ENCODE results near the gene UBA5.
A peak's percentile ranks its signal among the peaks of the same experiment; 100 is the strongest.
"Not testable (repeated sequence)": the region's sequence is repeated elsewhere in the genome, so short reads cannot be mapped to it uniquely, and the experiment has no call there.

Gene UBA5

GRCh38 chr3:132660052-132660810 lies at the start of gene UBA5:
Gene UBA5 (plus strand): TSS chr3:132660329. CDS start chr3:132660538, 209 bp downstream.
- peak; percentile 83 for DNase-seq
- in situ Hi-C loops (cut with MboI; ENCODE audit: low pct_unique_long_range_greater_than_20kb, low sequenced_read_pairs), result no loop called here

DNA sequence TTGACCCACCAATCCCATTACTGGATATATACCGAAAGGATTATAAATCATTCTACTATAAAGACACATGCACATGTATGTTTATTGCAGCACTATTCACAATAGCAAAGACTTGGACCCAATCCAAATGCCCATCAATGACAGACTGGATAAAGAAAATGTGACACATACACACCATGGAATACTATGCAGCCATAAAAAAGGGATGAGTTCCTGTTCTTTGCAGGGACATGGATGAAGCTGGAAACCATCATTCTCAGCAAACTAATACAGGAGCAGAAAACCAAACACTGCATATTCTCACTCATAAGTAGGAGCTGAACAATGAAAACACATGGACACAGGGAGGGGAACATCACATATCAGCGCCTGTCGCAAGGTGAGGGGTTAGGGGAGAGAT lies 44.8 kb upstream of the UBA5 start:
- DNase-seq; in situ Hi-C loops (cut with MboI; ENCODE audit: low pct_unique_long_range_greater_than_20kb, low sequenced_read_pairs): not testable (repeated sequence)

DNA sequence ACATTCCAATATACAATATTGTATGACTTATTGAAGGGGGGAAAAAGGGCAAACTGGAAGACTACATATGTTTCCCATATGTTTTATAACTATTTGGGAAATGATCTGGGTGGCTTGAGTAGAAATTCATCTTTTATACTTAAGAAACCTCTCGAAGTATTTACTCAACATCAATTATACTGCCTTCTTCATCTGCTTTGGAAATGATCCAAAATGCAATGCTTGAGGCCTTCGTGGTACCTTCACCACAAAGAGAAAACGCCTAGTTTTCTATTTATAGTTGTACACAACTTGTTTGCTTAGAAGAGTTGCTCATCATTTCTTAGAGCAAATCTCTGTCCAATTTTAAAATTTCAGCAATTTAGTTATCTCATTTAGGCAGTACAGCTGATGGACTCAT lies 44.2 kb upstream of the UBA5 start:
- in situ Hi-C loops (cut with MboI; ENCODE audit: low pct_unique_long_range_greater_than_20kb, low sequenced_read_pairs), result no loop called here
- no peak for DNase-seq

- DNase-seq, result no peak
- in situ Hi-C loops (cut with MboI; ENCODE audit: low pct_unique_long_range_greater_than_20kb, low sequenced_read_pairs), result no loop called here
Measured at GRCh38 chr3:132616780-132617179, 43.3 kb upstream of the UBA5 start.

DNA sequence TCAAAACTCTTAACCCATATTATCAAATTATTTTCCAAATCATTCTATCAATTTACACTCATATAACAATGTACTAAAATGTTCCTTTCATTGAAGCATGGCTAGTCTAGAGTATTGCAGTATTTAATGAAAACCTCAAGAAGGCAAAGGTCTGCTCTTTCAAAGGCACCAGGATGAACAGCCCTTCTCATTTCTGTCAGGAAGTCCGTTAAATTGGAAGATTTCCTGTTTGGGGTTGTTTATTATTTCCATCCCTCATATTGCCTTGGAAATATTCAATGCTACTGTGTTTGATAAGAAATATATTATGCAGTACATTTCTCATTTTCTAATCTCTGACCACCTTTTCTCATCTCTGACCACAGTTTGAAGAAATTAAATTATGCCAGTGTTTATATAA lies 38.0 kb upstream of the UBA5 start:
- no peak for DNase-seq
- in situ Hi-C loops (cut with MboI; ENCODE audit: low pct_unique_long_range_greater_than_20kb, low sequenced_read_pairs), result no loop called here

DNA sequence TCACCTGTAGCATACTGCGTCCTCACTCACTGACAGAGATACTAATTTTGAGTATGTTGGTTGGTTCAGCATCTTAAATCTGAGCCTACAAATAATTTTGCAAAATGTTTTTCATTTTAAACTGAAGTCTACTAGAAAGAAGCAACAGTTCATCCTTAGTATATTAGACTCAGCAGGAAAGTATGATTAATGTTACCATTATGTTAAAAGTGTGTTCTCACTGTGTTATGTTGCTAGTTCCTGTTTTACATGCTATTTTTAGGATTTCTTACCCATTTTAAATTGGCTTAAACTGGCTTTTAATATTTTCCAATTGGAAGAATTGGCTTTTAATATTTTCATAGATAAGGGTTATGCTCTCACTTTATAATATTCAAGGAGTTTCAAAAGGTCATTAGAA lies 37.4 kb upstream of the UBA5 start:
- DNase-seq, result no peak
- in situ Hi-C loops (cut with MboI; ENCODE audit: low pct_unique_long_range_greater_than_20kb, low sequenced_read_pairs), result no loop called here

DNA sequence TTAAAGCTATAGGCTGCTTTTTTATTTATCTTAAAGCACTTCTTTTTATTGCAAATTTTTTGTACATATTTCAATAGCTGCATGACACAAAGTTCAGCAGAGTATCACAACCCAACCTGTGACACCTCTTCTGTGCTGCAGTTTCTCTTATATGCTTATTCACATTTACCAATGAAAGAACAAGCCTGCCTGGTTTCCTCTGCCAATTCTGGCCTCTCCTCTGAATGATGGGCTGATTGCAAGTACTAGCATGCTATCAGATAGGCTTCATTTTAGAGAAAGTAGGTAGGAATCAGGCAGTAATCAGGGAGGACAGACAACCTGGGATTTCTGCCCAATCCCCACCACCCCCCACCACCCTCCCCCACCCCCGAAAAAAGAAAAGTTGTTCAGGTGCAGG lies 36.5 kb upstream of the UBA5 start:
- in situ Hi-C loops (cut with MboI; ENCODE audit: low pct_unique_long_range_greater_than_20kb, low sequenced_read_pairs), result no loop called here
- no peak for DNase-seq

GRCh38 chr3:132624790-132625189 lies 35.3 kb upstream of the UBA5 start:
- in situ Hi-C loops (cut with MboI; ENCODE audit: low pct_unique_long_range_greater_than_20kb, low sequenced_read_pairs), result loop anchor here (25.0 kb wide), 1 partner anchor 87 kb away; no protein-coding TSS in a partner anchor
- DNase-seq, result no peak

GRCh38 chr3:132625613-132626012 lies 34.5 kb upstream of the UBA5 start:
- in situ Hi-C loops (cut with MboI; ENCODE audit: low pct_unique_long_range_greater_than_20kb, low sequenced_read_pairs), result loop anchor here (25.0 kb wide), 1 partner anchor 88 kb away; no protein-coding TSS in a partner anchor
- DNase-seq, result no peak

DNA sequence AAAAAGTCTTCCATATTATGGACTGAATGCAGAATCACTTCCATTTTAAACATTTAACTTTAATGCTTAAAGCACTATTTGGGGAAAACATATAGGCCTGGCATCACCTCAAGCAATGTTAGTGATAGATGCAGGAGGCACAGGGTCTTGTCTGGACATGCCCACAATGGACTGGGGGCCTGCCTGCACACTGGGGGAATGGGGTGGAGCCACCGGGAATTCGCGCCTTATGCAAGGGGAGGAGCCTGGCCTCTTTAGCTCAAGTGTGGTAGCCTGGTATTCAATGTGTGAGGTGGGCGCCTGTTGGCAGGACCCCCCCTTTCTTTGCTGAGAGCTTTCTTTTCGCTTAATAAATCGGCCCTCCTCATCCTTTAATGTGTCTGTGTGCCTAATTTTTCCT lies 33.2 kb upstream of the UBA5 start:
- peak; percentile 46 for DNase-seq
- in situ Hi-C loops (cut with MboI; ENCODE audit: low pct_unique_long_range_greater_than_20kb, low sequenced_read_pairs), result loop anchor here (25.0 kb wide), 1 partner anchor 90 kb away; no protein-coding TSS in a partner anchor

- DNase-seq, result no peak
- in situ Hi-C loops (cut with MboI; ENCODE audit: low pct_unique_long_range_greater_than_20kb, low sequenced_read_pairs), result loop anchor here (25.0 kb wide), 1 partner anchor 91 kb away; no protein-coding TSS in a partner anchor
Measured at GRCh38 chr3:132628157-132628556, 32.0 kb upstream of the UBA5 start.

DNA sequence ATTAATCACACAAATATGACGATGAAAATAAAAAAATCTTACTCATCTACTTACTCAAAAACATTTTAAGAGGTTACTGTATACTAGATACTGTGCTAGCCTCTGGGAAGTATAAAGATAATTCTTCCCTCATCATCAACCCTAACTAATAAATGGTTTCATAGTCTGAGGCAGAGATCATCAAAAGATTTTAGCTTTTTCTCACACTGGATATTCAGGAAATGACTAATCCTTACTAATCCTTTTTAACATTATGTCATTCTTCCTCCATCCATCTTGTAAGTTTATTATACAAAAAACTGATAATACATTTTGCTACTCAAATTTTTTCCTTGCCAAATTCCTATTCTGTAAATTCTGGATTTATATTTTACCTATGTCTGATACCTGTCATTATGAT lies 30.2 kb upstream of the UBA5 start:
- in situ Hi-C loops (cut with MboI; ENCODE audit: low pct_unique_long_range_greater_than_20kb, low sequenced_read_pairs), result loop anchor here (25.0 kb wide), 1 partner anchor 93 kb away; no protein-coding TSS in a partner anchor
- DNase-seq, result no peak

DNA sequence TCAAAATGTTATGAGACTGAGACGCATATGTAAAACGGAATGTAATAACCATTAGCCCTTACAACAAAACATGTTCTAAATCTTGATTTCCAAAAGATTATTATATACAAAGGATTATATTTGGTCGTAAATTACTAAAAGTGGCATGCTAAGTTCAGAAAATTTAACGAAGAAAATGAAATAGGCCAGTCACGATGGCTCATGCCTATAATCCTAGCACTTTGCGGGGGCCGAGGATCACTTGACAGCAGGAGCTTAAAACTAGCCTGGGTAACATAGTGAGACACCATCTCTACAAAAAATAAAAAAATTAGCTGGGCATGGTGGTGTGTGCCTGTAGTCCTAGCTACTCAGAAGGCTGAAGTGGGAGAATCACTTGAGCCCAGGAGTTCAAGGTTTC lies 29.5 kb upstream of the UBA5 start:
- DNase-seq, result no peak
- in situ Hi-C loops (cut with MboI; ENCODE audit: low pct_unique_long_range_greater_than_20kb, low sequenced_read_pairs), result loop anchor here (25.0 kb wide), 1 partner anchor 93 kb away; no protein-coding TSS in a partner anchor

DNA sequence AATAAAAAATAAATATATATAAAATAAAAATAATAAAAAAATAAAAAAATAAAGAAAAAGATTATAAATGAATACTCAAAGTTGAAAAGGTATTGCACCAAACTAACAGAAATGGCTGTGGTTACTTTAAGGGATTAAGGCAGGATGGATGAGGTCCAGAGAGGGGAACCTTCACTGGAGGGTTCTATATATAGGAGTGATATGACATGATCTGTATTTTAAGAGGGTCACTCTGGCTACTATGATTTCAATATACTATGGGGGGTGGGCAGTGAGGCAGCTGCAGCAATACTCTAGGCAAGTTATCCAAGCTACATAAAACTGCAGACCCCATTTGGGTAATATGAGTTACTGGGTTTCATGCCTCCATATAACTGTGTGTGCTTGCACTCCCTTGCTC lies 25.1 kb upstream of the UBA5 start:
- no peak for DNase-seq
- in situ Hi-C loops (cut with MboI; ENCODE audit: low pct_unique_long_range_greater_than_20kb, low sequenced_read_pairs), result loop anchor here (25.0 kb wide), 1 partner anchor 98 kb away; no protein-coding TSS in a partner anchor

DNA sequence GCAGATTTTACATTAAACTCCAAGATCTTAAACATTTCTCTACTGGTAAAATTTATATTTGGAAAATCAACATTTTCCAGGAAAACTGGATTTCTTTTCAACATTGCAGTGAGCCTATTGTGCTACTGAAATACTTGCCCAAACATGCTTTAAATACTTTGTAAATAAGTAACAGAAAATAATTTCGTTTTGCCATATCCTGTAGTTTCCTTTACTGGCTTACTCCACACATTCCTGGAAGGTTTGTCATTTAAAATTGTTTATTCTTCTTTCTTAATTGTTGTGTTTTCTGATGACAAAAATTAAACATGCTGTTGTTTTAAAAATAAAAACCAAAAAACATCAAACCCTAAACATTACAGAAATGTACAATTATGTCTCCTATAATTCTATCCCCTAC lies 22.5 kb upstream of the UBA5 start:
- in situ Hi-C loops (cut with MboI; ENCODE audit: low pct_unique_long_range_greater_than_20kb, low sequenced_read_pairs), result loop anchor here (25.0 kb wide), 1 partner anchor 100 kb away; no protein-coding TSS in a partner anchor
- DNase-seq, result no peak

- DNase-seq, result no peak
- in situ Hi-C loops (cut with MboI; ENCODE audit: low pct_unique_long_range_greater_than_20kb, low sequenced_read_pairs), result loop anchor here (25.0 kb wide), 1 partner anchor 101 kb away; no protein-coding TSS in a partner anchor
Measured at GRCh38 chr3:132638706-132639105, 21.4 kb upstream of the UBA5 start.

DNA sequence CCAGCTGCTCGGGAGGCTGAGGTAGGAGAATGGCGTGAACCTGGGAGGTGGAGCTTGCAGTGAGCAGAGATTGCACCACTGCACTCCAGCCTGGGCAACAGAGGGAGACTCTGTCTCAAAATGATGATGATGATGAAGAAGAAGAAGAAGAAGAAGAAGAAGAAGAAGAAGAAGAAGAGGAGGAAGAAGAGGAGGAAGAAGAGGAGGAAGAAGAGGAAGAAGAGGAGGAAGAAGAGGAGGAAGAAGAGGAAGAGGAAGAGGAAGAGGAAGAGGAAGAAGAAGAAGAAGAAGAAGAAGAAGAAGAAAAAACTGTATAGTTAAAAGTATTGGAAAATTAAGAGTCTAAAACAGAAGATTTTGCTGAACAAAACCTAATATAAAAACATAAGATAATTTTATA lies 18.7 kb upstream of the UBA5 start:
- in situ Hi-C loops (cut with MboI; ENCODE audit: low pct_unique_long_range_greater_than_20kb, low sequenced_read_pairs), result loop anchor here (25.0 kb wide), 1 partner anchor 104 kb away; no protein-coding TSS in a partner anchor
- not testable (repeated sequence) for DNase-seq

DNA sequence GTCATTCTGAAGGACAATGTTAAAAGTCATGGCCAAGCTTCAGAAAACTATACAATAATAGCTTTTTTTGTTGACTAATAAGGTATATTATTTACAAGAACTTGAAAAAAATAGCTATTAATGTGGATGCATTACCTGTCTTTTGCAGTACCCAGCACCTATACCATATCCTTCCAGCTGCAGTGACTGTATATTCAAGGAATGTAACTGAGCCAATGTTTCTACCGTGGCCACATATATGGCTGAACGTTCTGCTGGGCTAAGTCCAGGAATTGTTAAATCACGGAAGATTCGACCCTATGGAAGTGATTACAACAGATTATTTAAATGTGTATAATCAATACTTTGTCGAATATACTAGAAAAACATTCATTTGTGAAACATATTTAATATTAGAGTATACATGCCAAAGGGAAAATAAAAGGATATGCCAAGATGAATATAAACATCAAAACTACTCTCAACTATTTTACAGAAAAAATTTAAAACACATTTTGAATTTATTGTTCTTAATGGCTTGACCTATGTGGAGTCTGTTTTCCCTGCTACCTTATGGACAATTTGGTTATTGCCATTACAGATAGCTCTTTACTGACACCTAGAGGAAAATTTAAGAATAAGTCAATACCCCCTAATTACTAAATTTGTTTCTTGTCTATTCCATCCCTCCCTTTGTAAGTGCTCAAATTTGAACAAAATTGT lies 18.1 kb upstream of the UBA5 start:
- in situ Hi-C loops (cut with MboI; ENCODE audit: low pct_unique_long_range_greater_than_20kb, low sequenced_read_pairs), result loop anchor here (25.0 kb wide), 1 partner anchor 105 kb away; no protein-coding TSS in a partner anchor
- DNase-seq, result peak; percentile 80

GRCh38 chr3:132642539-132642847 lies 17.6 kb upstream of the UBA5 start:
- DNase-seq, result no peak
- in situ Hi-C loops (cut with MboI; ENCODE audit: low pct_unique_long_range_greater_than_20kb, low sequenced_read_pairs), result loop anchor here (25.0 kb wide), 1 partner anchor 105 kb away; no protein-coding TSS in a partner anchor

- in situ Hi-C loops (cut with MboI; ENCODE audit: low pct_unique_long_range_greater_than_20kb, low sequenced_read_pairs), result loop anchor here (25.0 kb wide), 1 partner anchor 106 kb away; no protein-coding TSS in a partner anchor
- no peak for DNase-seq
Measured at GRCh38 chr3:132643366-132643765, 16.8 kb upstream of the UBA5 start.
